ENCODE results near the gene KIF2C. TPM values are rescaled to one million over a fixed set of nuclear protein-coding genes. Genes with fewer than 3 reads are reported as not detected.
A peak's percentile ranks its signal among the peaks of the same experiment; 100 is the strongest.
"Not testable (repeated sequence)": the region's sequence is repeated elsewhere in the genome, so short reads cannot be mapped to it uniquely, and the experiment has no call there.

Gene KIF2C
- total and polyA plus RNA-seq, 2 of the 4 experiments (the other 2 are of a cell fraction) = 31.6 to 45.0 TPM

DNA sequence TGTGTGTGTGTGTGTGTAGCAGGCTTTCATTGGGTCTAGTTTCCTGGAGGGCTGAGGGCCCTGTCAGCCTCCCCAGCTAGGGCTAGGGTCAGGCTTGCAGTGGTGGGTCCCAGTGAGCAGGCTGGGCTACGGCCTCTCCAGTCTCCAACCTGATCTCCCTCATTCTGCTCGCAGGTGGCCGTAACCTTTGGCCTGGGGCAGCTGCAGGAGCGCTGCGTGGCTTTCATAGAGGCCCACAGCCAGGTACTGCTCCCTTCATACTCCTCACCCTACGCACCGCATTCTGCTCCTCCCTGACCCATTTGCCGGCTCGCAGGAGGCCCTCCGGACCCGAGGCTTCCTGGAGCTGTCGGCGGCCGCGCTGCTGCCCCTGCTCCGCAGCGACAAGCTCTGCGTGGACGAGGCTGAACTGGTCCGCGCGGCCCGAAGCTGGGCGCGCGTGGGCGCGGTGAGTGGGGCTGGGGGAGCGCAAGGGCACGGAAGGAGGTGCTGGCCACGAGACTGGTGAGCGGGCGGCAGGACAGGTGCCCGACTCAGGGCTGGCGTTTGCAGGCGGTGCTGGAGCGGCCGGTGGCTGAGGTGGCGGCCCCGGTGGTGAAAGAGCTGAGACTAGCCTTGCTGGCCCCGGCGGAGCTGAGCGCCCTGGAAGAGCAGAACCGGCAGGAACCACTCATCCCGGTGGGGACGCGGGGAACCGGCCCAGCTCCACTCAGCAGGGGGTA lies 73.3 kb downstream of the KIF2C start (continued):
- no peak for TF ChIP-seq MAZ (IDR thresholded peaks at IDR 0.05; ENCODE audit: borderline replicate concordance, low read depth, low read length)

DNA sequence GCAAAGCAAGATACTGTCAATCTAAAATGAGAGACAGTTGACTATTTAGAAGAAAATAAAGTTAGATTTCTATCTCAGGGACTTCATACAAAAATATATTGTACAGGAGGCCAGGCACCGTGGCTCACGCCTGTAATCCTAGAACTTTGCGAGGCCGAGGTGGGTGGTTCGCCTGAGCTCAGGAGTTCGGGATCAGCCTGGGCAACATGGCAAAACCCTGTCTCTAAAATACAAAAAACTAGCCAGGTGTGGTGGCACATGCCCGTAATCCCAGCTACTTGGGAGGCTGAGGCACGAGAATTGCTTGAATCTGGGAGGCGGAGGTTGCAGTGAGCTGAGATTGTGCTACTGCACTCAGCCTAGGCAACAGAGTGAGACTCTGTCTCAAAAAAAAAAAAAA lies 76.3 kb downstream of the KIF2C start:
- in situ Hi-C loops (cut with MboI; ENCODE audit: low sequenced_read_pairs); H4K8ac ChIP-seq (ENCODE audit: low read depth in 2 of 2, low read length in 2 of 2); H3K18ac ChIP-seq (ENCODE audit: low read depth, low read length); DNase-seq; H2BK5ac ChIP-seq (ENCODE audit: low read depth, low read length, poor library complexity, severe bottlenecking); H2BK15ac ChIP-seq (ENCODE audit: low read depth, low read length); H4K5ac ChIP-seq (ENCODE audit: low read depth, low read length); H3K9me3 ChIP-seq (ENCODE audit: control insufficient read depth, insufficient read depth, low read length); H2BK20ac ChIP-seq (ENCODE audit: low read depth, low read length); H2AK9ac ChIP-seq (replicated peaks; ENCODE audit: low read depth, low read length, poor library complexity); H2AK5ac ChIP-seq (ENCODE audit: low read depth, low read length); H4K20me1 ChIP-seq (ENCODE audit: insufficient read depth, low read length); BruUV-seq (replicated peaks); ATAC-seq (ENCODE audit: low read depth); H3K4me2 ChIP-seq (ENCODE audit: low read depth, low read length); H3K36me3 ChIP-seq (ENCODE audit: control insufficient read depth, insufficient read depth, low read length); H3K9ac ChIP-seq (ENCODE audit: low read depth, low read length); intact Hi-C loops (cut with micrococcal nuclease); H3K27ac ChIP-seq (ENCODE audit: insufficient read depth, low read length); H3K56ac ChIP-seq (ENCODE audit: extremely low read depth, insufficient read depth, low read length); H3K4me3 ChIP-seq (ENCODE audit: insufficient read depth, low read depth, low read length); dilution Hi-C loops (cut with HindIII; ENCODE audit: low sequenced_read_pairs, unreplicated experiment); H4K91ac ChIP-seq (ENCODE audit: insufficient read depth, low read depth, low read length); H3K27me3 ChIP-seq (ENCODE audit: control insufficient read depth, insufficient read depth, low read length); H3K14ac ChIP-seq (replicated peaks; ENCODE audit: low read depth, low read length); H2BK120ac ChIP-seq (ENCODE audit: low read depth, low read length); H2AFZ ChIP-seq (replicated peaks; ENCODE audit: low read length, poor library complexity); POLR2A ChIA-PET (ENCODE audit: unreplicated experiment); H3K23ac ChIP-seq (ENCODE audit: low read depth, low read length): not testable (repeated sequence)
- CTCF ChIA-PET = interaction anchor here (1.2 kb wide), 1 partner anchor 23 kb away, joined by 3 read pairs; no protein-coding TSS in a partner anchor
- Histone ChIP-seq H3K4me1 (ENCODE audit: control insufficient read depth, insufficient read depth, low read length) (peaks cover 22% of the 10 kb centered on the region), H3K4ac (ENCODE audit: low read depth, low read length) (peak overlapping the region; percentile 43; the same call in 1 of the 2 replicates), H3K9me1 (ENCODE audit: insufficient read depth, low read length) (peaks cover 11% of the 10 kb centered on the region), H3K79me1 (ENCODE audit: low read depth in 1 of 2, low read length in 2 of 2) (peaks cover 2 to 27% of the 10 kb centered on the region in 2 experiments; a peak in 2 of 4 replicates)
- WGBS, 2 experiments (ENCODE audit: extremely low coverage in 2 of 2, insufficient read length in 1 of 2) = no CpG with 5 or more reads among the region's 9 CpGs

All from IMR-90 (cell line).